NCI-H146 (cell line): ENCODE measurements around the gene AGFG2.
A peak's percentile ranks its signal among the peaks of the same experiment; 100 is the strongest.

ENCODE experiments used
- DNase-seq: peaks from one replicate; lab custom pipeline; 2025; lab: John Stamatoyannopoulos, UW

Gene AGFG2

GRCh38 chr7:100585511-100586265, 46.7 kb downstream of the AGFG2 start, which contains the start of gene LRCH4:
TSS of gene LRCH4 (minus strand) at chr7:100586129. CDS start at chr7:100586100, 29 bp downstream.
- peak; percentile 69 for DNase-seq

GRCh38 chr7:100586266-100587025, 47.4 kb downstream of the AGFG2 start, which contains the start of gene FBXO24:
TSS of gene FBXO24 (plus strand) at chr7:100586328. CDS start at chr7:100586626, 298 bp downstream.
- DNase-seq = peak; percentile 100

- no peak for DNase-seq
Measured at GRCh38 chr7:100588438-100588837, 49.4 kb downstream of the AGFG2 start.

- no peak for DNase-seq
Measured at GRCh38 chr7:100589341-100589947, 50.4 kb downstream of the AGFG2 start.

GRCh38 chr7:100590077-100590737, 51.2 kb downstream of the AGFG2 start:
- DNase-seq = no peak

- DNase-seq = no peak
Measured at GRCh38 chr7:100591596-100591995, 52.6 kb downstream of the AGFG2 start.

- DNase-seq = no peak
Measured at GRCh38 chr7:100595188-100595587, 56.2 kb downstream of the AGFG2 start.

- DNase-seq = no peak
Measured at GRCh38 chr7:100598425-100598824, 59.4 kb downstream of the AGFG2 start.

- DNase-seq = no peak
Measured at GRCh38 chr7:100599911-100600729, 61.1 kb downstream of the AGFG2 start.

GRCh38 chr7:100600730-100601038, 61.7 kb downstream of the AGFG2 start:
- DNase-seq = no peak

GRCh38 chr7:100602889-100603725, 64.1 kb downstream of the AGFG2 start:
- no peak for DNase-seq

GRCh38 chr7:100603726-100604027, 64.7 kb downstream of the AGFG2 start:
- peak; percentile 43 for DNase-seq

- peak; percentile 69 for DNase-seq
Measured at GRCh38 chr7:100604028-100604975, 65.3 kb downstream of the AGFG2 start.

GRCh38 chr7:100604976-100605911, 66.2 kb downstream of the AGFG2 start:
- peak; percentile 16 for DNase-seq

- no peak for DNase-seq
Measured at GRCh38 chr7:100606313-100606712, 67.3 kb downstream of the AGFG2 start.

GRCh38 chr7:100607111-100607510, 68.1 kb downstream of the AGFG2 start:
- DNase-seq = no peak

GRCh38 chr7:100609958-100610357, 71.0 kb downstream of the AGFG2 start:
- no peak for DNase-seq

GRCh38 chr7:100611983-100612729, 73.2 kb downstream of the AGFG2 start, which contains the start of gene MOSPD3:
TSS of gene MOSPD3 (plus strand) at chr7:100612540. CDS start at chr7:100612792, 252 bp downstream.
- peak; percentile 99 for DNase-seq
